AG09309 (cell line): Measurements from ENCODE around the gene OSBPL6.
"Not testable (repeated sequence)": the region's sequence is repeated elsewhere in the genome, so short reads cannot be mapped to it uniquely, and the experiment has no call there.

Experiments used
- DNase-seq: peaks from one replicate; pipeline ENCODE4 v3.0.0-alpha.2; 2010; ENCODE audit warnings: low read depth
- H3K4me3 ChIP-seq: 2 replicates; pipeline ENCODE4 v1.5.1; 2011; ENCODE audit warnings: mild to moderate bottlenecking, low read depth, low read length, moderate library complexity; ENCODE audit not compliant: control insufficient read depth
- TF ChIP-seq, protein P1 (sequence below): IDR thresholded peaks from 2 replicates; pipeline ENCODE4 v1.5.1; 2011; ENCODE audit warnings: mild to moderate bottlenecking, low read depth, low read length, inconsistent platforms; ENCODE audit not compliant: insufficient read depth, control insufficient read depth; ENCODE audit errors: missing control alignments

OSBPL6 gene

DNA sequence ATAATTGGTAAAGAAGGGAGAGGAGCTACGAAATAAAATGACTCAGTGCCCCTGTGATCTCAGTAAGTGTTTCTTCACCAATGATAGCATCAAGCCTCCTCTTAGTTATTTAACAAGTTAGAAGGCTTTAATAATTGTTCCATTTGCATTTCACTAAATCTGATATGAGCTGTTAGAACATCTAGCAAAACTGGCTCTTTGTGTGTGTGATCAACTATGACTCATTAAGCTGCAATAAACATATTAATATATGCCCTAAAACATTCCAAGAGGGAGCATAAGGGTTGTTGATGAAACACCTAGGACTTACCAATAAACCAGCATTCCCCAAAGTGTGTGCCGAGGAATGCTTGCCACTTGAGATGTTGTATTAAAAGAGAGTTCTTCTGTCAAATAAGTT, 115.2 kb downstream of the OSBPL6 start:
- H3K4me3 ChIP-seq = no peak overlapping the region
- TF ChIP-seq, protein P1, sequence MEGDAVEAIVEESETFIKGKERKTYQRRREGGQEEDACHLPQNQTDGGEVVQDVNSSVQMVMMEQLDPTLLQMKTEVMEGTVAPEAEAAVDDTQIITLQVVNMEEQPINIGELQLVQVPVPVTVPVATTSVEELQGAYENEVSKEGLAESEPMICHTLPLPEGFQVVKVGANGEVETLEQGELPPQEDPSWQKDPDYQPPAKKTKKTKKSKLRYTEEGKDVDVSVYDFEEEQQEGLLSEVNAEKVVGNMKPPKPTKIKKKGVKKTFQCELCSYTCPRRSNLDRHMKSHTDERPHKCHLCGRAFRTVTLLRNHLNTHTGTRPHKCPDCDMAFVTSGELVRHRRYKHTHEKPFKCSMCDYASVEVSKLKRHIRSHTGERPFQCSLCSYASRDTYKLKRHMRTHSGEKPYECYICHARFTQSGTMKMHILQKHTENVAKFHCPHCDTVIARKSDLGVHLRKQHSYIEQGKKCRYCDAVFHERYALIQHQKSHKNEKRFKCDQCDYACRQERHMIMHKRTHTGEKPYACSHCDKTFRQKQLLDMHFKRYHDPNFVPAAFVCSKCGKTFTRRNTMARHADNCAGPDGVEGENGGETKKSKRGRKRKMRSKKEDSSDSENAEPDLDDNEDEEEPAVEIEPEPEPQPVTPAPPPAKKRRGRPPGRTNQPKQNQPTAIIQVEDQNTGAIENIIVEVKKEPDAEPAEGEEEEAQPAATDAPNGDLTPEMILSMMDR = no peak
- DNase-seq = no peak

DNA sequence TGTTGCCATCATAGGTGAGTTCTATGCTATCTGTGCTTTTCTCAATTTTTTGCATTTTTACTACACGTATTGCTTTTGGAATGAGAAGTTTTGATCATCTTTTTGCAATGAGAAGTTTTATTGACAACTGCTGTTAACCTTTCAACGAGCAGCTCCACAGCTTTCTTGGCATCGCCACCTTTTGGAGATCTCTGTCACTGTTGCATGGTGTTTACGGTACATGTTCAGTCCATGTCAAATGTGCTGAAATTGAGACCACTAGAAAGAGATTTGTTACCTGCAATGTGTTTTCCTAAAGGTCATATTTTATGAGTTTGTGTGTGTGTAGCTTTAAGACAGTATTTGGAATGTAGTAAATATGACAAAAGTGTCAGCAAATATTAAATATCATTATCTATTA, 120.8 kb downstream of the OSBPL6 start:
- no peak overlapping the region for H3K4me3 ChIP-seq
- no peak for DNase-seq
- TF ChIP-seq, protein P1 = no peak

DNA sequence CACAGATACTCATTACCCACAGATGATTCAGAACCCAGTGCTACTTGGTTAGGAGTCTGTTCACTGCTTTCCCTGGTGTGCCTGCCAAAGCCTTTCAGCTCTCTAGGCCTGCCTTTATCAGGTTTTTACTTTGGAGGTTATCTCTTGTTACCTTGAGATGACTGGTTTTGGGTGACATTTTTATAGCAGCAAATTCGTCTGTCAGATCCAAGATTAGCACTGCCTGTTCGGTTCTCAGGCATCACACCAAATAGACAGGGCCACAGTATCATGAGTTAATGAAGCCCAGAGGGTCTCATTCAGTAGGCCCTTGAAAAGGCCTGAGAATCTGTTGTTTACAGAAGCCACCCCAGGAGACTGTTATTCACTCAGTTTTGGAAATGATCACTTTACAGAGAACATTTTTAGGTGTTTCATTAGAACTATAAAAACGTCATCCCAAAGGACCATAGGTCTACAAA, 121.2 kb downstream of the OSBPL6 start:
- no peak overlapping the region for H3K4me3 ChIP-seq
- no peak for DNase-seq

DNA sequence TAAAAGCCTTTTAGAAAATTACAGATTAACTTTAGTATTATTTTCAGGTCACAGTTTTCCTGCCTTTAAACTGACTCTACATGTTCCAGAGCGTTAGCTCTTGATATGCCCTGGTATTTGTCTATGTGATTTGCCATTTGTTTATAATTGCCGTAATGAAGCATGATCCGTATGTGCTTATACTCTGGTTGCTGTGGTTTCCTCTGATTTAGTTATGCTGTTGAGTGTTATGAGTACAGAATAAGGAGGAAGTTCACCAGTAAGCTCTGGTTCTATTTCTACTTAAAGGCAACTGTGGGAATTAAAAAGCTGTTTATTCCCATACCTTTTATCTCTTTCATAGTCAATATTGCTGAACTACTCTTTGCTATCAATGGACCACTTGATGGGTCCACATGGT, 123.5 kb downstream of the OSBPL6 start:
- H3K4me3 ChIP-seq = no peak overlapping the region
- DNase-seq = no peak
- TF ChIP-seq, protein P1 = no peak

More for the DNA sequence above, 121.2 kb downstream of the OSBPL6 start:
- TF ChIP-seq, protein P1 = no peak

DNA sequence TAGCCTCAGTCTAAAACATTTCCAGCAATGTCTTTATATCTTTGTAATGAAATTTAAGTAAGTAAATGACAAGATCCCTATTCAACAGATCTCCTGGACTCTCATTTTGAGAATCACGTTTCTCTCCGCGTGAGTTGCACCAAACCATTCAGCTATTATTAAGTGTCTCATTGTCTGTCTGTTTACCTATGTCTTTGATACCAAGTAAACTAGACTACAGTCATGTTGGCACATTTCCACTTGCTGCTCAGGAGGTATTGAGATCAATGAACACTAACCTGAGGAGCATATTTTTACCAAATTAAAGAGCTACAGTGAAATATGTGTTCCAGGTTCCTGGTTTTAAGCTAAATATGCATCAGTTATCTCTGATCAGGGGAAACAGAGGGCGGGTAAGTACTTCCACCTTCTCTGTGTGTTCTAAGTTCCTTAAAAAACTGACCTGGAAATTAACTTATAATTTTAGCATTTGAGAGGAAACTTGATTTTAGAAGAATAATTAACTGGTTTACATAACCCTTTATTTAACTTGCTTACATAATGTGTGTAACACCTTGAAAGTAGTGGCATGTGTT, 125.8 kb downstream of the OSBPL6 start:
- TF ChIP-seq, protein P1 = no peak
- H3K4me3 ChIP-seq = no peak overlapping the region
- no peak for DNase-seq

DNA sequence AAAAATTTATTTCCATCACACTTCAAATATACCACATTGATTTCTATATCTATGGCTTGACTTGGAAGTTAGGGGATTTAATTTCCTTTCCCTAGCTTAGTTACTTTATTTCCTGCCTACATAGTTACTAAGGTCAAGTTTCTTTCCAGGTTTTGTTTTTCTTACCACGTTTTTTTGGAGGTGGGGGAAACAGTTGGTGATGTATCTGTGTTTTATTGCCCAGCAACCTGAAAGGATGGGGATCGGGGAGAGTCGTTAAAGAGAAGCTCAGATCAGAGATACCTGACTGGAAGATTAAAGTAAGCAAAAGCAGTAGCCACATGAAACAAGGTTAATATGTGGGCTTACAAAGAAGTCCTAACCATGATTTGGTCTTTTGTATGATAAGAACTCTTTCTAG, 127.8 kb downstream of the OSBPL6 start:
- no peak overlapping the region for H3K4me3 ChIP-seq
- TF ChIP-seq, protein P1 = no peak
- no peak for DNase-seq

DNA sequence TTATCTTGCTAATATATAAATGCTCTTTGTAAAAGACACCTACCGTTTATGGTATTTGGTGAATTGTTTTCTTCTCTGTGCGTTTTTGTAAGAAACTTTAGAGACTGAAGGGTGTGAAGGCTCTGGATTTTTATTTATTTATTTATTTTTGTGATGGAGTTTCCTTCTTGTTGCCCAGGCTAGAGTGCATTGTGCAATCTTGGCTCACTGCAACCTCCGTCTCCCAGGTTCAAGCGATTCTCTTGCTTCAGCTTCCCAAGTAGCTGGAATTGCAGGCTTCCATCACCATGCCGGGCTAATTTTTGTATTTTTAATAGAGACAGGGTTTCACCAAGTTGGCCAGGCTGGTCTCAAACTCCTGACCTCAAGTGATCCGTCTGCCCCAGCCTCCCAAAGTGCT, 129.0 kb downstream of the OSBPL6 start:
- not testable (repeated sequence) for DNase-seq, H3K4me3 ChIP-seq
